Measurements from ENCODE around the gene ACTN3.
"Not testable (repeated sequence)": the region's sequence is repeated elsewhere in the genome, so short reads cannot be mapped to it uniquely, and the experiment has no call there.

ACTN3 gene

DNA sequence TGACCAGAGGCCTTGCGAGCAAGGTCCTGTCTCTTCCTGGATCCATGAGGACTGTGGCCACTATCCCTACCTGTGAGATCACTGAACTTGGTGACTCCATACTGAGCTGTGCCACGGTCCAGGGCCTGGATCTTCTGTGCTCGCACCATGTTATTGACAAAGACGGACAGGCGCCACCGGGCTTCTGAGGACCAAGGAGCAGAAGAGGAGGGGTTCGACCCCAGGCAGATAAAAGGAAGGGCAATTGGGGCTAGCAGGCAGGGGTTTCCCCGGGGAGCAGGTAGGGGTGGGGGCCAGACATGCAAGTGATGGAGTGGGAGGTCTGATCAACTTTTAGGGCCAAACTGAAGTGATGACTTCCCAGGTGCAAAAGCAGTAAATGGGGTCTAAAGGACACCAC is 19.5 kb downstream of the ACTN3 start:
- no peak for DNase-seq

GRCh38 chr11:66567787-66568123 is 21.1 kb downstream of the ACTN3 start:
- DNase-seq = no peak

- DNase-seq = peak; percentile 78
These were observed 21.6 kb downstream of the ACTN3 start, which contains the start of gene CTSF for GRCh38 chr11:66568124-66568916. CTSF (minus strand) TSS chr11:66568606; CDS start chr11:66568486, 120 bp downstream.

DNA sequence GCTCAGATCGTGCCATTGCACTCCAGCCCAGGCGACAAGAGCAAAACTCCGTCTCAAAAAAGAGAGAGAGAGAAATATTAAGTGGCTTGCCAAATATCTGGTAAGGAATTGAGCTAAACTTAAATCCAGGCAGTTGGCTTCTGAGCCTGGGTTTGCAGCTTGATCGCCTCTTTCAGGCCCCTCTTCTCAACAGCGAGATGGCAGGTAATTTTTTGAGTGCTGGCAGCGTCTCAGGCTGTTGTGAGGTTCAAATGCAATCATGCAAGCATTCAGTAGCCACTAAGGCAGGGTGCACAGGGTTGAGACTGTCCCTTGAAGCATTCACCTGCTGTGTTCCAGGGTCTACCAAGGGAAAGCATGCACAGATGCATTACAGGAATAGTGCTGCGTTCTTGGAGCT is 22.4 kb downstream of the ACTN3 start:
- DNase-seq = no peak

- DNase-seq = no peak
These were observed 23.6 kb downstream of the ACTN3 start for GRCh38 chr11:66570079-66570849.

DNA sequence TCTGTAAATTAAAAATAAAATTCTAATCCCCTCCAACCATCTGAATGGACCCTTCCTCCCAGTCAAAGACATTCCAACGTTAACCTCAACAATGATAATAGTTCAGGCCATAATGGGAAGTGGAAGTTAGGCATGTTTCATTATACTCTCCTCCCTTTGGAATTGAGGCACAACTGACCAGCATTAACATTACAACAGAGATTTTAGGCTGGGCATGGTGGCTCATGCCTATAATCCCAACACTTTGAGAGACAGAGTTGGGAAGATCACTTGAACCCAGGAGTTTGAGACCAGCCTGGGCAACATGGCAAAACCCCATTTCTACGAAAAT is 24.1 kb downstream of the ACTN3 start:
- DNase-seq = no peak

DNA sequence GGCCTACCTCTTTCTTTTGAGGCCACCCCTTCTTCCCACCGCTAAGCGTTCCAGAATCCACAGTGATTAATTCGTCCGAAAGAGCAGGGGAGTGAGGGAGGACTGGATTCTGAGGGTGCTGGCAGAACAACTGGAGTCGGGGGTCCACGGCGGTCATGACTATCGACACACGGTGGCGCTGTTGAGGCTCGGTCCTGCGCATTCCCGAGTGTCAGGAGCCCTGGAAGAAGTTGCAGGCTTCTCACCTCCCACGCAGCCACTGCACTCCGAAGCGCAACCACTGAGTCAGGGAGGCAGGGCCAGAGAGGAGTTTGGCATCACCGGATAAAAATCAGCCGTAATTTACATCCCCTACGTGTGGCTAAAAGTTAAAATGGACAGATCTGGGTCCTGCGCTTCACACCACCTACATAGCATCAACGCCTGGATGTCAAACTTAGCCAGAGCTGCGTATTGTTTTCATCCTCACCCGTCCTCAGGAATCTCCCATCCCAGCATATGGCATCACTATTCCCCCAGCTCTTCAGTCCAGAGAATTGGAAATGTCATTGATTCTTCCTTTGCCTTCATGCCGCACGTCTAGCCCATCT is 32.4 kb downstream of the ACTN3 start:
- peak; percentile 80 for DNase-seq

DNA sequence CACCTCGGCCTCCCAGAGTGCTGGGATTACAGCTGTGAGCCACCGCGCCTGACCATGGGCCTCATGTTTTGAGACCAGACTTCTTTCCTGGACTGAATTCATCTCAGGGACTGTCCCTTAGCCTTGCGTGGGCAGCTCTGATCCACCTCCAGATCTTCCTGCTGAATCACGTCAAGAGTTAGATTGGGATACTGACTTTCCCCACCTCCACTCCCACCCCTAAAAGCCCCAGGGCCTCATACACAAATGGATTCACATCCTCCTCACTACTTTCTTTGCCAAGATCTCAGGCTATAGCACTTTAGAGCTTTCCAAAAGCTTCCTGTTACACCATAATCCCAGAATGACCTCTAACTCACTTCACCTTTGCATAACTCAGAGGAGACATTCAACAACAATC is 34.1 kb downstream of the ACTN3 start:
- DNase-seq = no peak

- no peak for DNase-seq
These were observed 34.6 kb downstream of the ACTN3 start for GRCh38 chr11:66581261-66581660.

- not testable (repeated sequence) for DNase-seq
These were observed 36.0 kb downstream of the ACTN3 start for GRCh38 chr11:66582565-66583147.

DNA sequence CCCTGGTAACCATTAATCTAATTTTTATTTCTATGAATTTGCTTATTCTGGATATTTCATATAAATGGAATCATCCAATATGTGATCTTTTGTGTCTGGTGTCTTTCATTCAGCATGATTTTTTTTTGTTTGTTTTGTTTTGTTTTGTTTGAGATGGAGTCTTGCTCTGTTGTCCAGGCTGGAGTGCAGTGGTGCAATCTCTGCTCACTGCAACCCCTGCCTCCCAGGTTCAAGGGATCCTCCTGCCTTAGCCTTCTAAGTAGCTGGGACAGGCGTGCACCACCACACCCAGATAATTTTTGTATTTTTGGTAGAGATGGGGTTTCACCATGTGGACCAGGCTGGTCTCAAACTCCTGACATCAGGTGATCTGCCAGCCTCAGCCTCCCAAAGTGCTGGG is 38.7 kb downstream of the ACTN3 start:
- DNase-seq = not testable (repeated sequence)

GRCh38 chr11:66586136-66586535 is 39.4 kb downstream of the ACTN3 start:
- DNase-seq = no peak

DNA sequence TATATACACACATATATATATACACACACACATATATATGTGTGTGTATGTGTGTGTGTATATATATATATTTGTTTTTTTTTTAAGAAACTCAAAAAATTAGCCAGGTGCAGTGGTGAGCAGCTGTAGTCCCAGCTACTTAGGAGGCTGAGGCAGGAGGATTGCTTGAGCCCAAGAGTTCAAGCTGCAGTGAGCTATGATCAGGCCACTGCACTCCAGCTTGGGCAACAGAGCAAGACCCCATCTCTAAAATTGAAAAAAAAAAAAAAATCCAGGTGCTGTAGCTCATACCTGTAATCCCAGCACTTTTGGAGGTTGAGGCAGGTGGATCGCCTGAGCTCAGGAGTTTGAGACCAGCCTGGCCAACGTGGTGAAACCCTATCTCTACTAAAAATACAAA is 42.6 kb downstream of the ACTN3 start:
- not testable (repeated sequence) for DNase-seq

DNA sequence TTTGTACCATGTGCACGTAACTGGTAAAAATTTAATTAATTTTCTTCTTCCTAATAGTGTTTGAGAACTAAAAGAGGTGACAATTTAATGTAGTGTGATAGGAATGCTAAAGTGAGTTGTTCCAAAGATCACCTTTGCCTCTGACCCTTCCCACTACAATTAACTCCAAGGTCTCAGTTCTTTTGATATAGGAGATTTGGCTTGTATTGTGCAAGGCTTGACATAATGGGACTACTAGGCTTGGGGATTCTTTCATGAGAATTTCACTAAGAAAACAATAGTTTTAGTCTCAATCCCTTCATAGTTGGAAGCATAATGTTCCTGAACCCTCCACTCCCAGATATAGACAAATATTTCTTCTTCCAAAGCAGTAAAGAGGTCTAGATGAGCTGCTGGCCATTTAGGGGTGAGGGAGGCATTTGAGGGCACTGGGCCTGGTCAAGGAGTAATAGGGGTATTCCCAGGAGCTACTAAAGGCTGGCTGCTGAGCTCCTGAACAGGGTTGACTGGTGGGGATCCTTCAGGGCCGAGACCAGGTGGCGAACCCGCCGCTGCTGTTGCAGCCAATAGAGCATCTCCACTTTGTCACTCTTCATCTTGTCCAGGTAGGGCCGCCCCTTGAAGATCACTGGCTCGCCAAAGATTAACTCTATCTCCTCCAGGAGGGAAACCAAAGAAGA is 43.4 kb downstream of the ACTN3 start:
- DNase-seq = no peak

DNA sequence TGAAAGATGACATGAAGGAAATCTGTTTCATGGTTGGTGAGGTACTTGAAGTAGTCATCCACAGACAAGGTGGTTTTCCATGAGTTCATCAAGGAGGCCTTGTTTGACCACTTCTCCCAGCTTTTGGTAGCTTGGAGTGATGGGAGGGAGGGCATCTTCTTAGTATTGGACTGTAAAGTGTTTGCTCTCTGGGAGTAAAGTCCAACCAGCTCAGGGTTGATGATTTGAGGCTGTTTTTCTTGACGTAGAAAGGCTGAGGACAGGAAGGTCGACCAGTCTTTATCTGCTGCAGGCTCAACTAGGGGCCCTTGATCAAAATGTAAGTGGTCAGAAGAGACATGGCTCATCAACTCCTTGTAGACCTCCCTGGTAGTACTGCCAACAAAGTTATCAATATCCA is 44.5 kb downstream of the ACTN3 start:
- DNase-seq = no peak

DNA sequence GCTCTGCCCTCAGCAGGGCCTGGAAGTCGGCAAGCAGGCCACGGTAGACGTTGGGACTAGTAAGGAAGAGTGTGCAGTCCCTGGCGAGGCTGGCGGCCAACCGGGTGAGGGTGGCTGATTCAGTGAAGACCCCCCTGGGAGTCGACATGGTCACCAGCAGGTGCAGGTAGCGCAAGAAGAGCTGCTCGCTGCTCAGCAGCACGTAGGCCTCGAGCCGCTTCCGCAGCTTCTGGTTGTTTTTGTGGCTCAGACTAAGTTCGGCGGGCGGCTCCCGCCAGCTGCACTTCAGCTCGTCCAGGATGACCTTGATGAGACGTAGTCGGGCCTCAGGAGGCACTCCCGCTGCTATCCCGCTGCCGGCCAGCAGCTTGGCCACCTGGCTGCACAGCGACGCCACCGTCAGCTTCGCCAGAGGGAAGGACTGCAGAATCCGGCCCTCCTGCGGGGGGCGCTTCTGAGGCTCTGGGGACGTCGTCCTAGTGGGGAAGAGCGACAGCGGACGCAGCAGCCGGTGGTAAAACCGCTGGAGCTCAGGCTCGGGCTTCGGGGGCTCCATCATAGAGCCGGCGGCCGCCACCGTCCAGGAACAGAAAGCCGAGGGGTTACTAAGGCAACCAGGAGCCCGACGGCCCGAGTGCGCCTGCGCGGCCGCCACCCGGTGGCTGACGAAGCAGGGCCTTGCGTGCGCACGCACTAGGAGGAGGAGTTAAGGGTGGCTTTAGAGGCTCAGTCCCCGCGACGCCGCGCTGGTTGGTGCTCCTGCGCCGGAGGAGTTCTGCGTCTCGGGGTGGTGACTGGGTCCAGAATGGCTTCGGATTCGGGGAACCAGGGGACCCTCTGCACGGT is 46.0 kb downstream of the ACTN3 start, which contains the start of the genes CCDC87 and CCS:
Gene CCDC87 (minus strand): TSS at position 607 of the 846 bp plus-strand sequence. CDS start 48 bp downstream, at position 559.
Gene CCS (plus strand): TSS at position 729 of the 846 bp plus-strand sequence. CDS start 77 bp downstream, at position 806.
- peak; percentile 99 for DNase-seq

GRCh38 chr11:66593303-66593635 is 46.6 kb downstream of the ACTN3 start:
- DNase-seq = no peak

- DNase-seq = no peak
These were observed 46.9 kb downstream of the ACTN3 start for GRCh38 chr11:66593650-66594049.

GRCh38 chr11:66595245-66595904 is 48.7 kb downstream of the ACTN3 start:
- no peak for DNase-seq

- DNase-seq = no peak
These were observed 52.3 kb downstream of the ACTN3 start for GRCh38 chr11:66598993-66599392.

GRCh38 chr11:66600219-66600618 is 53.5 kb downstream of the ACTN3 start:
- no peak for DNase-seq

Data from CD4-positive, alpha-beta T cell treated with Interleukin-12 subunit alpha and Interleukin-12 subunit beta, for 1 hour (primary cell).